GM21423 (cell line): ENCODE results near the gene HDAC4.

Experiments
- ATAC-seq: cut with Tn5 transposase; IDR thresholded peaks from one replicate; pipeline ENCODE4 v1.9.1; 2021; ENCODE audit warnings: mild to moderate bottlenecking, moderate library complexity; ENCODE audit not compliant: unreplicated experiment

Gene HDAC4

DNA sequence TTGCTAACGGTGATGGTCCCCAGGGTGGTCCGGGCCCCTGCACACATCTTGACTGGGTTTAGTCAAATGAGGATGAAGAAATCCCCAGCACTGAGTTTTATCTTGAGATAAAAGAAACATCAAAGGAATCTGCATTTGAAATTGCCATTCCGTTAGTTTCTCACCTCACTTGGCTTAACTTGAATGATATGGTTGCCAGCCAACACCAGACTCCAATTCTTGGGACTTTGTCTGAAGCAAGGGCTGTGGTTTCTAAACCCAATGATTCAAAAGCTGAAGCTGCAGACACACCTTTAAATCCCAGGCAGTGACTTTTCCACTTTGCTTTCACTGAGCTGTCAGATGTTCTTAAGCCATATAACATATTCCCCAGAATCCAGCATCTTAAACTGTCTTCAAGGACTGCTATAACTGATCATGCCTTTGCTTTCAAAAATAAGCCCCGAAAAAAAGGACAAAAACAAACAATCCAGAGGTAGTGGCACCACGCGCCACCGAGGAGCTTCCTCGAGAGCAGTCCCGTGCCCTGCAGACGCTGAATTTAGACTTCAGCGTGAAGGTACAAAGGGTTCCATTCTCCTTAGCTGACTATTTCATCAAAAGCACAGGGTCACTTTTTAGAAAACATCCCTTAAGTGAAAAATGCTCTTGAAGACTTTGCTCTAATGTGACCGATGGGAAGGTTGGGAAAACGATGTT is 189.3 kb downstream of the HDAC4 start:
- no peak for ATAC-seq

DNA sequence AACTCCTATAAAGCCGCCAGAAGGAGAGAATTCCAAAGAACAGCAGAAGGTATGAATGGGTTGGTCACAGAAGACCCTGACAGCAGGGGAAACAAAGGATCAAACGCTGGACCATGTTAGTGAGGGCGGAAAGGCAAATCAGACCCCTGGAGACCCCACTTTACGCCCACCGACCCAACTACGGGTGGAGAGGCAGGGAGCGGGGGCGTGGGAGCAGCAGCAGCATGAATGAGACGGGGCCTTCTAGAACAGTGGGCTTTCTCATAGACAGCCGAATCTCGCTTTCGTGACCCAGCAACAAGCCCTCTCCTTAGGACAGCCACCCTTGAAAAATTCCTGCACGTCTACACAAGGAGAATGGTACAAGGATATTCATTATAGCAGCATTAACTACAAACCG is 191.0 kb downstream of the HDAC4 start:
- ATAC-seq, result no peak

DNA sequence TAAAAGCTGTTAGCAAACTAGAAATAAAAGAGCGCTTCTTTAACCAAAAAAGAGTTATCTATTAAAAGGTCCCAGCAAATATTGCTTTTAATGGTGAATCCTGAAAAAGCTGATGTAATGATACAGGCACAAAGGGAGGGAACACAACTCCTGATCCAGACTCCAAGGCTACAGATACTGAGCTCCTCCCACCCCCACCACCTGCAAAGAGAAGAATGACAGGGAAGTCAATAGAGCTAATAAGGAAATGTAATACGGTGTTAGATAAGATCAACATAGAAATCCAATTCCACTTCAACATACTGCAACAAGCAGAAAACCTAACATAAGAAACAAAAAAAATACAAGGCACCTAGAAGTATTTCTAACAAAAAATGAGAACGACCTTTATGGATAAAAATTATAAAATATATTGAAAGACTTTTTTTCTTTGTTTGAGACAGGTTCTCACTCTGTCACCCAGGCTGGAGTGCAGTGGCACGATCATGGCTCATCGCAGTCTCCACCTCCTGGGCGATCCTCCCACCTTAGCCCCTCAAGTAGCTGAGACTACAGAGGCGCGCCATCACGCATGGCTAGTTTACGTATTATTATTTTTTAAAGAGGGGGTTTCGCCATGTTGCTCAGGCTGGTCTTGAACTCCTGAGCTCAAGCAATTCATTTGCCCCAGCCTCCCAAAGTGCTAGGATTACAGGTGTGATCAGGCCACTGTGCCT is 192.2 kb downstream of the HDAC4 start:
- no peak for ATAC-seq

DNA sequence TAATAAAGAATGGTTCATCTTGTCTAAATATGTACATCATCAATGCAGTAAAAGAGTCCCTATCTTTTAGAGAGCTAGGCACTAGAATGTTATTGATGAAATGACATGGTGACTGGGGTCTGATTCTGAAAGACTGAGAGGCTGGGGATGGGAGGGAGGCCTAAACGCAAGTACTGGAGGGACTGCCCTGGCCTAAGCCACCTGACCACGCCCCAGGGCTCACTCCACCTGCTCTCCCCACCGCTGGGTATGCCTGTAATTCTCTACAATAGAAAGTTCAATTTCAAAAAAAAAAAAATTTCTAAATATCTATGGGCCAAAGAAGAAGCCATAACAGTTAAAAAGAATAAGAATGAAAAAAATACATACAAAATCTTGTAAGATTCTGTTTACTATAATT is 194.0 kb downstream of the HDAC4 start:
- ATAC-seq, result no peak

DNA sequence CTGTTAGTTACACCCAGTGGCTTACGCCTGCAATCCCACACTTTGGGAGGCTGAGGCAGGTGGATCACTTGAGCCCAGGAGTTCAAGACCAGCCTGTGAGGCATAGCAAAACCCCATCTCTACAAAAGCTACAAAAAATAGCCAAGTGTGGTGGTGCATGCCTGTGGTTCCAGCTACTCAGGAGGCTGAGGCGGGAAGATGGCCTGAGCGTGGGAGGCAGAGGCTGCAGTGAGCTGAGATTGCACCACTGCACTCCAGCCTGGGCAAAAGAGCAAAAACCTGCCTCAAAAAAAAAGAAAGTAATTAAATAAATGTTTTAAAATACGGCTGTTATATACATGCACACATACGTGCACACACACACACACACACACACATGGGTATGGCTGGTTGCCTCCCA is 194.8 kb downstream of the HDAC4 start:
- no peak for ATAC-seq

DNA sequence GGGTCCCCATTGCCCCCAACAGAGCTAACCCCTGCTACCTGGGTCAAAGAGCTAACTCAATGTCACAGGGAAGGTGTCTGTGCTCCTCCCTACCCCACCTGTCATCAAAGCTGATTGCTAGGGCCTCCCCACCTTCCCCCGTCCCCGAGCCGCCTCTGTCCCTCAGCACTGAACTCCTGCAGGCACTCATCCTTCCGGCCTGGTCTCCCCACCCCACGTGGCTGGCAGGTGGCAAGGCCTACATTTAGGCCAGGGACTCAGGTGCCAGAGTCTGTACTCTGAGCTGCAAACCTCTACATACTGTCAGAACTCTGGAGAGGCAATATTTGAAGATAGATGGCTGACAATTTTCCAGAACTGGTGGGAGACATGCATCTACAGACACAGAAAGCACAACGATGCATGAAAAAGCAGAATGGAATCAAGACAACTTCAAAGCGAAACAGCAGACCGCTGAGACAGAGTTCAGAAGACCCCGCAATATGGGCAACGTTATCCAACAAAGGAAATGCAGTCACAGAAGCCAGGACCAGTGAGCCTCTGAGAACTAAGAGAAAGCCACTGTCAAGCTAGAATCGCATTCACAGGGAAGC is 195.8 kb downstream of the HDAC4 start:
- no peak for ATAC-seq

DNA sequence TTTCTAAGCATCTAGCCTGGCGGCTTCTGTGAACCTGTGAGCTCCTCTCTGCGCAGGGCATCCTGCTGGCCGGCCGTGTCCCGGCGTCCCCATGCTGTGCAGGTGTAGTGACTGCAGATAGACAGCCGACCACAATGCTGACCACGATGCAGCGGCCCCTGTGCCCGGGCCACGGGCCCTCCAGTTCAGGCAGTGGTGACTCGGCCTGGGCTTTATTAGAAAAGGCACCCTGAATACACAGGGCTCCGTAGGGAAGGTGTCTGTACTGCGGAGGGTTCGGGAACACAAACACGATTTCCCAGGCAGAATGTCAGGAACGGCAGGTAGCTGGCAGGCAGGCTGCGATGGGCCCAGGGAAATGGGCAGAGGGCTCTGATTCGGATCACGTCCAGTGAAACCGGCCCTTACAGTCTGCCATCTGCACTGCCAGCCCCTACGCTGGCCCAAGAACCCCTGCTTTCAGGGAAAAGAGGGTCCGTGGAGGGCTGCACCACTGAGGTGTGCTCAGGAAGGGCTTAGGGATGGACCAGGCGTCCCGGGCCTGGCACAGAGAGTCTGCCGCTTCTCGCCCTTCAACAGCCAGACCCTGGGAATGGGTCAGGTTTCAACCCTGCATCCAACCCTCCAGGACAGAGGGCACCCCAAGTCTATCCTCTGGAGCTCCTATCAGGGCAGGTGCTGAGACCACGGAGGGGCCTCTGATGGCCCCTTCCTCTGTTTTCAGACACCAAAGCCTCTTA is 196.5 kb downstream of the HDAC4 start:
- no peak for ATAC-seq

DNA sequence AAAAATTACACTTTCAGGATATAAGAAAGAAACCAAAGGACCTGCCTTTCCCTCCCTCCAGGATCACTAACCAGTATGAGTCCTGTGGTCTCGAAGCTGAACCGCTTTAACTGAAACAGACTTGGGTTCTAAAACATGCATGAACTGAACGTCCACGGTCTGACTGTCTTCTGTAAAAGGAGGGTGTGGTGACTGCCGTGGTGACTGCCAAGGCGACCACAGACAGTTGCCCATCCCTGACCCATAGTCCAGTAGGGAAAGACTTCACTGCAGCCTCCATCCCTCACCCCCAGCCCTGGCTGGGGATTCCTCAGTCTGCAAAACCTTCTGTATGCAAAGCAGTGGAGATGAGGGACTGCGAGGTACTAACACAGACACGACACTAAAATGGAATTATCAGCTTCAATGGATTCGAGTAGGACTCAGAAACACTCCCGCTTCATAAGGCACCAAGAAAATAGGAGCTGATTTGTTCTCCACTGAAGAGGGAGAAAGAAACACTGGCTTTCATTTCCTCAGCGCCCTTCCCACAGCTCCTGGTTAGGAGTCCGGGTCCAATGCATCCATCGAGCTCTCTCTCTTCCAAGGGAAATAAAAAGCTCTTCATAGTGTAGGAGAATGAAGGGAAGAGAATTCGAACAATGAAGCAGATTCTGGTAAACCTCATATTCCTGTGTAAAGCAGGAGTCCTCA is 197.2 kb downstream of the HDAC4 start:
- ATAC-seq, result no peak

DNA sequence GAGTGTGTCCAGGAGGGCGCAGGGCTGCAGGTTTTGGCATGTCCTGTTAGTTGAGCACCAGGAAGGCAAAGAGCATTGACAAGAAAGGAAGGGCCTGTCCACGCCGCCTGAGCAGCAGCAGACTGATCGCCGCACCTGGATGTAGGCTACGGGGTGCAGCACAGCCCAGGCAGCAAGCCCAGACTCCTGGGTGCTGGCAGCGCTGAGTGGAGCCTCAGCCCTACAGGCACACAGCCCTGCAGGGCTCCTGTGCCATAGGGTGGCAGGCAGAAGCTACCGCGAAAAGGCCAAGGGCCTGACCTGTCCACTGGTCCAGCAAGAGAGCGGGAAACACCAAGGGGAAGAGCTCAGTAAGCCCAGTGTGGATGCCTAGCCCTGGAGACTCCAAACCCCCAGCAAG is 198.0 kb downstream of the HDAC4 start:
- no peak for ATAC-seq

DNA sequence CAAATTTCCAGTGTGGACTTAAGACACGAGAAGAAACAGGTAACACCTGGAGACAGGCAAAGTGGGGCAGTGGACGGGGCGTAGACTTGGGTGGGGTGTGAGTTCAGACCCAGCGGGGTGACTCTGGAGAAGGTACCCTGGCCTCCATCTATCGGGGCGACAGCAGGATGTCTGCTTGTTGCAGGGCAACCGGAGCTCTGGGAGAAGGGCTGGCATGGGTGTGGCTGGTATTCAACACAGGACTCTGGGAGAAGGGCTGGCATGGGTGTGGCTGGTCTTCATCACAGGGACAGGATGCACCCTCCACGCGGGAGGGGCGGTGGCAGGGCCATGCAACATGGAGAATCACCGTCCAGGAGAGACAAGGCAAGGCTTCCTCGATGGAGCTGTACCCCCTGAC is 198.5 kb downstream of the HDAC4 start:
- ATAC-seq, result no peak

DNA sequence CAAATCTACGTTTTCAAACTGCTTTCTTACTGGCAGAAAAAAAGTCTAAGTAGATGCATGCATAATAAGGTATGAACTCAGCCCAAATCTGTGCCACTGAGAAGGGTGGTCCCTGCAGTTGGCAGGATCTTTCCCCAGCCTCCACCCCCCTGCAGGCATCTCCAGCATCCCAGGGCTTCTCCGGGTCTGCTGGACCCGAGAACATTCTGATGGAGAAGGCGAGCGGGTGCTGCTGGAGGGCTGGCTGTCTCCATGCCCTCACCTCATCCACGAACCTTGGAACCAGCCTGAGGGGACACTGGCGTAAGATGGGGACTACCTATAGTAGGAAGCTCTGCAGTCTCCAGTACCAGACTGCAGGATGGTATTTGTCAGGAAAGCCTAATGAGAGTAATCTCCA is 198.9 kb downstream of the HDAC4 start:
- ATAC-seq, result no peak

DNA sequence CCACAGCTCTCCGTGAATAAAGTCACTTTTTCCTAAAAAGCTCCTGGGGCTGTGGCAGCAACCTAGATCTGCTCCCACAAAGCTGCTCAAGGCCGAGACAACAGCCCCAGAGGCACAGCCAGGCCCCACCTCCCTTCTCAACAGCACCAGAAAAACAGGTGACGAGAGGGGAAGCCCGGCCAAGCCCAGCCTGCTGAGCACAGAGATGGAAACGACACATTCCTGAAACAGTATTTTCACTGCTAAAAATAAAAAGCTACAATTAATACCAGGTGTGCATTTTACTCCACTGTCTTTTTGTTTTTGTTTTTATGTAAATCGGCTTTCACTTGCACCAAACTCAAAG is 199.3 kb downstream of the HDAC4 start:
- ATAC-seq, result no peak

DNA sequence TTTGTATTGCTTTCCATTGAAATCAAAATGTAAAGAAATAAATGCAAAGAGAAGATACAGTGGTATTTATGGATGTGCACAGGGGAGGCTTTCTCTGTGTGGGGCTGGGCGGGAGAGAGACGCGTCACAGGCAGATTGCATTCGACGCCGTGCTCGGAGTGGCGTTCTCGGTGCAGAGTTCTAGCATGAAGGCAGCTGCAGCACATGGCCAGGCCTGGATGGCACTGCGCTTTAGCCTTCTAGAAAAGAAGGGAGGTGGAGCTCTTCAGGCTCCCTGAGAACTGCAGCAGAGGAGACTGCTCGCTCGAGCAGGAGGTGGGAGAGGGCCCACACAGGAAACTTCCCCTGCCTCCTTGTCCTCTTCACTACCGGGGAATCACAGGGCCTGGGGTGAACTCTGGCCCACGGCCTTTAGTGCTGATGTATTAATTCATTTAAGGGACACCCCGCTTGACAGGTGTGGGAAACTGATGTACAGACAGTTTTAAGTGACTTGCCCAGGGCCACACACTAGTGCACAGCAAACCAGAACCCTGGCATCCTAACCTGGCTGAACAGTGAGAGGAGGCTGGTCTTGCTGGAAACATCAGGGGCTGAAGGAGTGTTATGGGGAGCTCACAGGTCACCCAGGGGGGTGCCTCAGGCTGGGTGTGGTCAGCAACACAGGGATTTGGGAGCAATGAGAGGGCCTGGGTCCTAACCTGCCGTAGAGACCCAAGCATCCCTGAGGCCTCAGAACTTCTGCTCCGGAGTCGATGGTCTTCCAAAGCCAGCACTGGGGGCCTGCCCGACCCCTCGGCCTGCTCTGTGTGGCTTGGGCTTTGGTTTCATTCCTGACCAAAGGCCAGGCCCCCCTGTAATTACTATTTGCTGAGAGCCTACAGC is 199.9 kb downstream of the HDAC4 start:
- ATAC-seq, result no peak

DNA sequence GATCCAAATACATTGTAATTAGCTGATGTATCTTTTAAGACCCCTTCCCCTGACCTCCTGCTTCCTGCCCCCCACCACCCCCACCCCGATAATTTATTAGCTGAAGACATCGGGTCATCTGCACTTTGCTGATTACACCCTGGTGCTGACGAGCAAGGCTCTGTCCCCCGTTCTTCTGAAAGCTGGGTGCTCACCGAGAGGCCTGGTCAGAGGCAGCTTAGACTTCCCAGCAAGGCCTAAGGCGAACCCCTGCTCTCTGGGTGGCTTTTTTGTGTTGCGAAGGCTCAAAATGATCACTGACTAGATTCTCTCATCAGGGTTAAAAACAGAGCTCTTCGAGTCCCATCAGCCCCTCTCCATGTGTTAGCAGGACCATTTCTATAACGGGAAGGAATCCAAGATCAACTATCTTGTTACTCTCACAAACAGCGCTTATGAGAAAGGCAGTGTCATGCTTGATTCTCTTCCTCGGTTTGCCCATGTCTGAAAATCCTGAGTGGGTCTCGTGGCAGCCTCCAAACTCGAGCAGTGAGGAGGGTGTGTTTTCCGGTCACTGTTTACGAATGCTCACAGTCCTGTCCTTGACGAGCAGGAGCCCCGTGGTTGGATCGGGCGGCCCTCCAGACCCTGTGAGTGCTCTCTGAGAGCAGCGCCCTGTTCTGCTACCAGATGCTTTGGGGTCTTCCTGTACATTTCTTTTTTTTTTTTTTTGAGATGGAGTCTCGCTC is 201.6 kb downstream of the HDAC4 start:
- no peak for ATAC-seq

DNA sequence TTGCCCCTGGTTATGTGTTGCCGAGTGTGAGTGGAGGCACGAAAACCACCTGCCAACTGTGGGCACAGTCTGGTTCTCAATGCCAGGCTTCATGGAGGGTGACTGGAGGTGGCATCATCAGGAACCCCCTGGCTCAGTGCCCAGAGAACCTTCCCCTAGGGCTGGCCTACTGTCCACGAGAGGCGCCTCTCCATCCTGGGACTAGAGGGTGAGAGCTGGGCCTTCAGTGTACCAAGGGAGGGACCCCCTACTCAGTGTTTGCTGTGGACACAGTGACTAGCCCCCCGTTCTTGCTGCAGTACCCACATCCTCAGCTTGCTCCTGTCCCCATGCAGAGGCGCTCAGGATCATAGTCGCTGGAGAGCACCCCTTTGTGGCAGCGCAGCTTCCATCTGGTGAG is 202.6 kb downstream of the HDAC4 start:
- no peak for ATAC-seq

DNA sequence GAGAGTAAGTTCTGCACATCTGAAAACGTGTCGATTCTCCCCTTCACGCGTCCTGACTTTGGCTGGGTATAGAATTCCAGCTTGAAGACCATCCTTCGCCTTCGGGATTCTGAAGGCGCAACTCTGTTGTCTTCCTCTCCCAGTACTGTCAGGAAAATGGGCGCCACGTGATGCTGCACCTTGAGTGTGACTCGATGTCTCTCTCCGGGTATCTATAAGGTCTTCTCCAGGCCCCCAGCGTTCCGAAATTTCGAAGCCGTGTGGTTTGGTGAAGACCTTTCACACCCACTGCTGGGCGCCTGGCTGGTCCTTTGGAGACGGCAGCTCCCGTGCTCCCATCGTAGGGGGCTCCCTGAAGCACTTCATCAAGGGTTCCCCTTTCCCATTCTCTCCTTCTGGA is 203.7 kb downstream of the HDAC4 start:
- no peak for ATAC-seq

DNA sequence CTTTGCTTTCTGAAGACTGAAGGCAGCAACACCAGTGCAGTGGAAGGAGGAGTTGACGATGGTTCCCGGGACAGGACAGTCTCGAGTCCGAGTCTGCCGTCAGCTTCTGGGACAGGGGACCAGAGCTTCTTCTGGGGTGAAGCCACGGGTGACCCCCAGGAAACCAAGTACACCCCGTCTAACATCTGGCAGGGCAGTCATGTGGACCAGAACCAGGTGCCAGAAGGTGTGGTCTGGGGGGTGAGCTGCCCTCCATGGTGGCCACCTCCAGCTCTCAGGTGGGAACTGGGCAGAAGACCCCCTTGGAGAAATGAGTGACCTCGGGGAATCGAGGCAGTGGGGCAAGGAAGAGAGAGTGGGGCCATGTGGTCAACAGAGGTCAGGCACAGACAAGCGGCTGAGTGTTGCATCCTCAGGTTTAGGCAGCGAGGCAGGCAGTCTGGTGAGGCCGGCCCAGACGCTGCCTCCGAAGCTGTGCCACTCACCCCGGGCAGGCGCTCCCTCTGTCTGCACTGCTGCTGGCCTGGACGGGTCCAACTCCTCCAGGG is 204.3 kb downstream of the HDAC4 start:
- ATAC-seq, result no peak

DNA sequence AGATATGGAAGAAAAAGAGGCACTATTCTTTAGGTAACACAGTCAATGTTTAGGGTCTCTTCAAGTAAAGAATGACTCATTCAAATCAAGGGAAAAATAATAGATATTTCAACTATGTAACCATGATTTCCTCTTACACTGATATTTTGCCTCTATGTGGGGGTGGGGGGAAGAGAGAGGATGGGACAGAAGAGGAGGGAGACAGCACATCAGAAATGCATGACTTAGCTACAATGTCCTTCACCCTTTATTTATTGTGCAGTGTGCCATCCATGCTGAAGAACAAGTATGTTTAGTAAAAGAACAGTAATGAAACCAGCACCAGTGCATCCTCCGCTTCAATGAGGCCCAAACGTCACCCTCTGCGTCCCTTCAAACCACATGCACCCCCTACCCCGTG is 204.8 kb downstream of the HDAC4 start:
- no peak for ATAC-seq

DNA sequence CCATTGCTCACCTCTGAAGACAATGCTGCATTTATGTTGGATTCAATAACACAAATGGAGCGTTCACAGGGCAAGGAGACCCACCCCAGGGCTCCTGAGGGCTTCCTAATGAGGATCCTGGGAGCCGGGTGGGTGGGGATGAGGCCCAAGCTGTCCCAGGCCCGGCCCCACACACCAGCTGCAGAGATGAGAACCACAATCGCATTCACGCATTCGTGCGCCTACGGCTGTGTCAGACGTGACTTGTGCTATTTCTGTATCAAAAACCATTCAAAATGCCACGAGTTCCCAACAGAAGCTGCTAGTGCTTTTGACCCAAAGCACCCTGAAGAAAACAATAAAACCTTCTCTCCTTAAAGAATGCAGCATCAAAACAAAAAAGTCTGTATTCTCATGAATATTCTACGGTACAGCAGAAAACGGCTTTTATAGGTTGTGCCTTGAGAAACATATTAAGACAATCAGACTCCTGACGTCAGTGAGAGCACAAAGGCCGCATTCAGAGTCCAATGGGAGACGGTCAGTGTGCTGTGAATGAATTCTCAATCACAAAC is 205.4 kb downstream of the HDAC4 start:
- ATAC-seq, result no peak
